Psoas muscle (tissue), 8 donors: ENCODE measurements around the gene ABLIM2. TPM values are rescaled to one million over a fixed set of nuclear protein-coding genes. Genes with fewer than 3 reads are reported as not detected.

ENCODE experiments used
- ATAC-seq, 4 donors: fragments of 200-7000 bp; cut with Tn5 transposase; one replicate each; pipeline ENCODE4 v1.9.1; 2020; ENCODE audit warnings: moderate library complexity in 3 of 4, mild to moderate bottlenecking in 2 of 4
- DNase-seq, 2 donors: peaks; one replicate each; pipeline ENCODE4 v3.0.0-alpha.2; 2020
- H3K27ac ChIP-seq: fragments of 200-600 bp; one replicate; pipeline ENCODE4 v1.8.0; 2022
- H3K27me3 ChIP-seq, 3 donors: fragments of 200-600 bp in 1 of 3; one replicate each; pipeline versions ENCODE4 v1.6.1 to v1.8.0; 2013 to 2022; ENCODE audit warnings: low read length in 2 of 3, mild to moderate bottlenecking in 2 of 3, moderate library complexity in 1 of 3; ENCODE audit not compliant: insufficient read depth in 3 of 3
- H3K36me3 ChIP-seq, 2 donors: fragments of 200-600 bp in 1 of 2; one replicate each; pipeline versions ENCODE4 v1.6.1 to v1.8.0; 2013 to 2022; ENCODE audit warnings: low read depth in 1 of 2, mild to moderate bottlenecking in 1 of 2, moderate library complexity in 1 of 2; ENCODE audit not compliant: insufficient read depth in 1 of 2
- H3K4me1 ChIP-seq: fragments of 200-600 bp; one replicate; pipeline ENCODE4 v1.8.0; 2022
- H3K4me3 ChIP-seq: fragments of 200-600 bp; one replicate; pipeline ENCODE4 v1.8.0; 2022; ENCODE audit warnings: mild to moderate bottlenecking
- H3K9me3 ChIP-seq: fragments of 200-600 bp; one replicate; pipeline ENCODE4 v1.8.0; 2022
- WGBS, 3 donors: extraction: QIAGEN DNeasy Blood & Tissue Kit; methylation state at CpG; one replicate each; pipeline versions ENCODE4 v1.1.6 to v1.1.7; 2013; 5-methylcytosine and 5-hydroxymethylcytosine counted together
- intact Hi-C, 2 donors: fragments of 100-400 bp; cut with DNase I; formaldehyde crosslinking; loops; one replicate each; pipeline versions ENCODE4 v1.11.0 to v1.14.2; 2022
- polyA plus RNA-seq, 3 donors: library from polyadenylated mRNA; stranded (reverse); fragments of 200-250 nt; gene quantifications; one replicate each; pipeline ENCODE4 v1.2.3, GENCODE V29; 2013
- total RNA-seq, 4 donors: library from RNA; stranded (reverse); fragmentation: NEBNext Ultra II Directional in 2 of 4; extraction: Animal tissue kit (Norgen Biotek cat#: 25700) in 2 of 4; gene quantifications; one replicate each; pipeline versions ENCODE4 v1.2.1 to v1.2.4, GENCODE V29; 2021 to 2023
- TF ChIP-seq, protein P1 (sequence below): fragments of 200-600 bp; IDR thresholded peaks from one replicate; pipeline ENCODE4 v1.8.0; 2022; ENCODE audit warnings: antibody characterized with exemption
- donor health status: healthy with polysubstance abuse.
- donor health status: DM: no; HTN: no; CAD: no; lungs with moderate emphysema.
- donor health status: Bipolar disorder and iron deficiency.
- donor health status: healthy.
- donor health status: DM: yes; HTN: yes; CAD: no.
- donor health status: DM: no; HTN: no; CAD: no.
- donor health status: DM: no; HTN: no; CAD: no.
- donor health status: DM: yes; HTN: yes; CAD: no.

ABLIM2 gene
- total and polyA plus RNA-seq, 7 donors = 82.2 to 956 (median 292) TPM

DNA sequence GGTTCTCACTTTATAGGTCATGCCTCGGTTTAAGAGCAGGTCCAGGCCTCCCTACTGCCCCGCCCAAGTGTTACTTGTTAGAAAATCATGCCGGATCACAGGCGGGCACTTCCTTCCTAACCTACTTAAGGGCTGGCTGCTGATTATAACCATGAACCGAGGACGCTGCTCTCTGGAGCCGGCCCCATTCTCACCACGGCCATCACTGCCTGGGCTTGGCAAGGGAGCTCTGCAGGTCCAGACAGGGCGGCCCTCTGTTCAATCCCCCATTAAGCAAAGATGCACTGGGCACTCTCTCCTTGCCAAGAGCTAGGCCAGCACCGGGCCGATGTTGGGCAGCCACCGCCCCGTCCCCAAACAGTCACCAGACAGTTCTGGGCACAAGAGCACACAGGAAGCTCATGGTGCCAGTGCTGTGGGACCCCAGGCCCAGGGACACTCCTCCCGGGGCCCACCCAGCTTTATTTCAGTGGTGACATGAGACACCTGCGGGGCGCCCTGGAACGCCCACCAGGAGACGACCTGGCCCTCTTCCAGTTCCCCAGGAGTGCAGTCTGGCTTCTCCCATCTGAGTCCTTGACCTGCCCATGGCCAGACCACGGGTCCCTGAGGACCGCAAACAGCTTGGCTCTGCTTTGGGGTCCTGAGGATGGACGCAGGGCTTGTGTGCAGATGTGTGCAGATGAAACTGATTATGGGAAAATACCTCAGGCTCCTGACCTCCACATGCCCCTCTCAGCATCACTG is 44.0 kb downstream of the ABLIM2 start:
- intact Hi-C loops = loop anchor here in 1 of 2 donors (5.0 kb wide), 1 partner anchor 43 kb away; the partner anchor contains the start of gene ABLIM2
- TF ChIP-seq, protein P1, sequence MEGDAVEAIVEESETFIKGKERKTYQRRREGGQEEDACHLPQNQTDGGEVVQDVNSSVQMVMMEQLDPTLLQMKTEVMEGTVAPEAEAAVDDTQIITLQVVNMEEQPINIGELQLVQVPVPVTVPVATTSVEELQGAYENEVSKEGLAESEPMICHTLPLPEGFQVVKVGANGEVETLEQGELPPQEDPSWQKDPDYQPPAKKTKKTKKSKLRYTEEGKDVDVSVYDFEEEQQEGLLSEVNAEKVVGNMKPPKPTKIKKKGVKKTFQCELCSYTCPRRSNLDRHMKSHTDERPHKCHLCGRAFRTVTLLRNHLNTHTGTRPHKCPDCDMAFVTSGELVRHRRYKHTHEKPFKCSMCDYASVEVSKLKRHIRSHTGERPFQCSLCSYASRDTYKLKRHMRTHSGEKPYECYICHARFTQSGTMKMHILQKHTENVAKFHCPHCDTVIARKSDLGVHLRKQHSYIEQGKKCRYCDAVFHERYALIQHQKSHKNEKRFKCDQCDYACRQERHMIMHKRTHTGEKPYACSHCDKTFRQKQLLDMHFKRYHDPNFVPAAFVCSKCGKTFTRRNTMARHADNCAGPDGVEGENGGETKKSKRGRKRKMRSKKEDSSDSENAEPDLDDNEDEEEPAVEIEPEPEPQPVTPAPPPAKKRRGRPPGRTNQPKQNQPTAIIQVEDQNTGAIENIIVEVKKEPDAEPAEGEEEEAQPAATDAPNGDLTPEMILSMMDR = no peak
- peak overlapping the region; percentile 98 for H3K27ac ChIP-seq

DNA sequence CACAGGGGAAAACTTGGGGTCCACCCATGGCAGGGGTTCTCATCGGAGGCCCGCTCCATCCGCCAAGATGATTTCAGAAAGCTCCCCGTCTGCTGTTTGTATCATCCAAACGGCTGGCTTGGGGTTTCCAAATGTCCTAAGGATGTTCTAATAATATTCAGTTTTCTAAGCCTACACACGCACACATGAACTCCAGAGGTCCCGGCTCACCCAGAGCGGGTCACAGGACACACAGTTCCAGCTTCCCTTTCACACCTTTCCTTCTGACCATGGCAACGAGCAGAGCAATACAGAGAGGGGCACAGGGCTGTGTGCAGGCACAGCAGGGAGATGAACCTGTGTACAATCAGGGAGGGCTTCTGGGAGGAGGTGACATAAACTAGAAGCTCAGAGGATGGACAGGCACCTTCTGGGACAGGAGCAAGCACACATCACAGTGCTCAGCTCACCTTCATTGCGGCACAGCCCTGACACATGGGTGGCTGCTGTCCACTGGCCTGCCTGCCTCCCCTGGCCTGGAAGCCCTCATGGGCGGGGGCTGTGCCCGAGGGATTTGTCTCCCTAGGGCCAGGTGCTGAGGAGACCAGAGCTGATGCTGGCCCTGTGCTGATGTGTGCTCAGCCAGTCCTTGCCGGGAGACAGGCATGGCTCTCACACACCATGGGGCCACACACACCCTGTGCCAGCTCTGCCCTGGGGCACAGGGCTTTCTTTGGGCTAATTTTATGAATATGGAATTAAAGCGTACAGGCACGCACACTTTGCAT is 44.8 kb downstream of the ABLIM2 start:
- ATAC-seq (peak; percentile 36 to 68 (median 53)), DNase-seq (peak; percentile 43 to 85)

More for the DNA sequence above, 44.0 kb downstream of the ABLIM2 start:
- Histone ChIP-seq H3K27me3 (no peaks in the 10 kb centered on the region), H3K36me3 (peaks cover 0 to 35% of the 10 kb centered on the region in 2 donors), H3K9me3 (no peaks in the 10 kb centered on the region), H3K4me1 (peaks cover 83% of the 10 kb centered on the region), H3K4me3 (peak overlapping the region; percentile 39)
- 34 to 50% (median 43%) methylated on average over 21 of the region's 21 CpGs for WGBS, 3 donors
- DNase-seq (peak; percentile 17 to 64), ATAC-seq (peak in 2 of 4 donors; percentile 4 to 7)

DNA sequence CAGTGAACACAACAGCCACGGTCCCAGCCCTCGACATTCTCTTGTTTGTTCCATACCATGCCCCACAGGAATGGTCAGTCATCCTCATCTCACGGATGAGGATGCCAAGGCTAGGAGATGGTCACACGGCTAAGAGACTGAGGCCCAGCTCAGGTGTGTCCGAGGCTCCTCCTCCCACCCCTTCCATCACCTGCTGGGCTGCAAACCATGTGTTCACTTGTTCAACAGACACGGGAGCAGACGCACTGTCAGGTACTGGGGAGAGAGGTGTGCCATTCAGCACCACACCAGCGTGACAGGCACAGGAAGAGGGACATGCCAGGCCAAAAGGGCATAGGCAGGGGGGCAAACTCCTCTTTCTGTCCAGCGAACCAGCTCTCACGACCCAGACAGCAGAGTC is 45.9 kb downstream of the ABLIM2 start:
- peak overlapping the region; percentile 98 for H3K27ac ChIP-seq
- peaks cover 82% of the 10 kb centered on the region for H3K4me1 ChIP-seq
- no peaks in the 10 kb centered on the region for H3K9me3 ChIP-seq
- TF ChIP-seq, protein P1 = no peak
- DNase-seq (peak in 1 of 2 donors; percentile 47), ATAC-seq (no peak)
- no peaks in the 10 kb centered on the region for H3K27me3 ChIP-seq
- H3K36me3 ChIP-seq = peaks cover 0 to 44% of the 10 kb centered on the region in 2 donors
- whole genome bisulfite sequencing, 3 donors = 62 to 78% (median 67%) methylated on average over 10 of the region's 10 CpGs
- intact Hi-C loops = no loop called here
- H3K4me3 ChIP-seq = no peak overlapping the region

More for the DNA sequence above, 44.8 kb downstream of the ABLIM2 start:
- H3K4me3 ChIP-seq = peak overlapping the region; percentile 39
- peaks cover 0 to 40% of the 10 kb centered on the region in 2 donors for H3K36me3 ChIP-seq
- 27 to 40% (median 32%) methylated on average over 15 of the region's 15 CpGs for WGBS, 3 donors
- H3K27me3 ChIP-seq = no peaks in the 10 kb centered on the region
- intact Hi-C loops = no loop called here
- peaks cover 83% of the 10 kb centered on the region for H3K4me1 ChIP-seq
- no peaks in the 10 kb centered on the region for H3K9me3 ChIP-seq
- TF ChIP-seq, protein P1 = no peak
- peak overlapping the region; percentile 98 for H3K27ac ChIP-seq

DNA sequence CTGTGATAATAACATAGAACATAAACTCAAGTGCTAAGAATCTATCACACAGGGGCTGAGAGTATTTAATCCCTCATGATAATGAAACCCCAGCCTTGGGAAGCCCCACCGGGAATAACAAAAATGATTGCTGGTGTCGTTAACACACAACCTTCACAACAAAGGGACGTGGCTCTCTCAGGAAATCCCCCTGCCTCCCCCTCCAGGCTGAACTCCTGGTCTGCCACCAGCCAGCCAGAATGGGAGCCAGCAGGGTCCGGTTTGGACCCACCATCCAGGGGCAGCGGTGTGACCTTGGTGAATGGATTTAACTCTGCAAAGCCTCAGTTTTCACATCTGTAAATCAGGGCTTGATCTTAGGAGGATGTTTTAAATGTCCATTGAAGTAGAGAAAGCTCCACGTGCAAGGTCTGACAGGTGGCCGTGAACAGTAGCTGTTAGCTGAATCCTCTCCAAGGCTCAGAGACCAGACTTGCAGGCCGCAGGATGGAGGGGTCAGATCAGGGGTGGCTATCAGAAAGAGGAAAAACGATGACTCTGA is 46.5 kb downstream of the ABLIM2 start:
- H3K4me3 ChIP-seq = no peak overlapping the region
- intact Hi-C loops = no loop called here
- peak overlapping the region; percentile 98 for H3K27ac ChIP-seq
- peaks cover 82% of the 10 kb centered on the region for H3K4me1 ChIP-seq
- DNase-seq (peak in 1 of 2 donors; percentile 36), ATAC-seq (no peak)
- TF ChIP-seq, protein P1 = no peak
- H3K36me3 ChIP-seq = peaks cover 0 to 44% of the 10 kb centered on the region in 2 donors
- no peaks in the 10 kb centered on the region for H3K9me3 ChIP-seq
- WGBS, 3 donors = 52 to 68% (median 56%) methylated on average over 9 of the region's 9 CpGs
- H3K27me3 ChIP-seq = no peaks in the 10 kb centered on the region
